Measurements from ENCODE around the gene MLXIP.

Gene MLXIP

GRCh38 chr12:122130150-122130549, 51.6 kb downstream of the MLXIP start:
- no peaks in the 10 kb centered on the region for H3K9me3 ChIP-seq (ENCODE audit: insufficient read depth, low read depth, low read length)
- no peaks in the 10 kb centered on the region; the same call in 1 of the 2 replicates for H3K4me1 ChIP-seq (ENCODE audit: insufficient read depth, low read length)
- no peak overlapping the region for H3K4me3 ChIP-seq (ENCODE audit: low read length)
- WGBS, result 94% methylated on average over 17 of the region's 17 CpGs
- no peak overlapping the region for H3K27ac ChIP-seq (ENCODE audit: low read depth, low read length)
- no peak overlapping the region for H3K9ac ChIP-seq (ENCODE audit: low read depth, low read length)
- no peaks in the 10 kb centered on the region for H3K27me3 ChIP-seq (ENCODE audit: insufficient read depth, low read length)
- peaks cover 54% of the 10 kb centered on the region for H3K36me3 ChIP-seq (ENCODE audit: insufficient read depth, low read length)

GRCh38 chr12:122133192-122133950, 54.8 kb downstream of the MLXIP start:
- no peak overlapping the region for H3K27ac ChIP-seq (ENCODE audit: low read depth, low read length)
- 92% methylated on average over 28 of the region's 28 CpGs for WGBS
- H3K36me3 ChIP-seq (ENCODE audit: insufficient read depth, low read length), result peaks cover 43% of the 10 kb centered on the region
- no peak overlapping the region for H3K4me3 ChIP-seq (ENCODE audit: low read length)
- no peak overlapping the region for H3K9ac ChIP-seq (ENCODE audit: low read depth, low read length)
- H3K9me3 ChIP-seq (ENCODE audit: insufficient read depth, low read depth, low read length), result no peaks in the 10 kb centered on the region
- H3K27me3 ChIP-seq (ENCODE audit: insufficient read depth, low read length), result no peaks in the 10 kb centered on the region
- H3K4me1 ChIP-seq (ENCODE audit: insufficient read depth, low read length), result no peaks in the 10 kb centered on the region

- H3K4me1 ChIP-seq (ENCODE audit: insufficient read depth, low read length), result no peaks in the 10 kb centered on the region
- H3K27ac ChIP-seq (ENCODE audit: low read depth, low read length), result no peak overlapping the region
- H3K27me3 ChIP-seq (ENCODE audit: insufficient read depth, low read length), result no peaks in the 10 kb centered on the region
- H3K9ac ChIP-seq (ENCODE audit: low read depth, low read length), result no peak overlapping the region
- 95% methylated on average over 18 of the region's 18 CpGs for WGBS
- no peak overlapping the region for H3K4me3 ChIP-seq (ENCODE audit: low read length)
- H3K9me3 ChIP-seq (ENCODE audit: insufficient read depth, low read depth, low read length), result no peaks in the 10 kb centered on the region
- peaks cover 27% of the 10 kb centered on the region for H3K36me3 ChIP-seq (ENCODE audit: insufficient read depth, low read length)
Observed at GRCh38 chr12:122135437-122136031, 57.0 kb downstream of the MLXIP start.

- Histone ChIP-seq H3K9ac (ENCODE audit: low read depth, low read length) (no peak overlapping the region), H3K27me3 (ENCODE audit: insufficient read depth, low read length) (no peaks in the 10 kb centered on the region), H3K4me1 (ENCODE audit: insufficient read depth, low read length) (no peaks in the 10 kb centered on the region), H3K4me3 (ENCODE audit: low read length) (peak overlapping the region; percentile 0; the same call in 1 of the 2 replicates), H3K27ac (ENCODE audit: low read depth, low read length) (no peak overlapping the region), H3K36me3 (ENCODE audit: insufficient read depth, low read length) (peaks cover 35% of the 10 kb centered on the region), H3K9me3 (ENCODE audit: insufficient read depth, low read depth, low read length) (peaks cover 11% of the 10 kb centered on the region)
- WGBS, result 82% methylated on average over 10 of the region's 10 CpGs
Observed at GRCh38 chr12:122137229-122137628, 58.7 kb downstream of the MLXIP start.

GRCh38 chr12:122137681-122138080, 59.1 kb downstream of the MLXIP start:
- Histone ChIP-seq H3K4me1 (ENCODE audit: insufficient read depth, low read length) (no peaks in the 10 kb centered on the region), H3K4me3 (ENCODE audit: low read length) (peak overlapping the region; percentile 0; the same call in 1 of the 2 replicates), H3K36me3 (ENCODE audit: insufficient read depth, low read length) (peaks cover 35% of the 10 kb centered on the region), H3K27ac (ENCODE audit: low read depth, low read length) (no peak overlapping the region), H3K9ac (ENCODE audit: low read depth, low read length) (no peak overlapping the region), H3K27me3 (ENCODE audit: insufficient read depth, low read length) (no peaks in the 10 kb centered on the region), H3K9me3 (ENCODE audit: insufficient read depth, low read depth, low read length) (peaks cover 16% of the 10 kb centered on the region)
- 81% methylated on average over 11 of the region's 11 CpGs for WGBS

- H3K9ac ChIP-seq (ENCODE audit: low read depth, low read length), result no peak overlapping the region
- WGBS, result 97% methylated on average over 11 of the region's 11 CpGs
- no peak overlapping the region for H3K4me3 ChIP-seq (ENCODE audit: low read length)
- no peak overlapping the region for H3K27ac ChIP-seq (ENCODE audit: low read depth, low read length)
- H3K4me1 ChIP-seq (ENCODE audit: insufficient read depth, low read length), result no peaks in the 10 kb centered on the region
- H3K9me3 ChIP-seq (ENCODE audit: insufficient read depth, low read depth, low read length), result peaks cover 21% of the 10 kb centered on the region
- peaks cover 35% of the 10 kb centered on the region for H3K36me3 ChIP-seq (ENCODE audit: insufficient read depth, low read length)
- H3K27me3 ChIP-seq (ENCODE audit: insufficient read depth, low read length), result no peaks in the 10 kb centered on the region
Observed at GRCh38 chr12:122138181-122138580, 59.6 kb downstream of the MLXIP start.

- H3K27ac ChIP-seq (ENCODE audit: low read depth, low read length), result no peak overlapping the region
- 96% methylated on average over 11 of the region's 11 CpGs for WGBS
- H3K9ac ChIP-seq (ENCODE audit: low read depth, low read length), result no peak overlapping the region
- H3K4me3 ChIP-seq (ENCODE audit: low read length), result no peak overlapping the region
- H3K36me3 ChIP-seq (ENCODE audit: insufficient read depth, low read length), result peaks cover 38% of the 10 kb centered on the region
- H3K27me3 ChIP-seq (ENCODE audit: insufficient read depth, low read length), result no peaks in the 10 kb centered on the region
- peaks cover 24% of the 10 kb centered on the region for H3K9me3 ChIP-seq (ENCODE audit: insufficient read depth, low read depth, low read length)
- no peaks in the 10 kb centered on the region for H3K4me1 ChIP-seq (ENCODE audit: insufficient read depth, low read length)
Observed at GRCh38 chr12:122138616-122139015, 60.1 kb downstream of the MLXIP start.

GRCh38 chr12:122139266-122139665, 60.7 kb downstream of the MLXIP start:
- Histone ChIP-seq H3K4me1 (ENCODE audit: insufficient read depth, low read length) (no peaks in the 10 kb centered on the region), H3K36me3 (ENCODE audit: insufficient read depth, low read length) (peaks cover 33% of the 10 kb centered on the region), H3K4me3 (ENCODE audit: low read length) (no peak overlapping the region), H3K9me3 (ENCODE audit: insufficient read depth, low read depth, low read length) (peaks cover 24% of the 10 kb centered on the region), H3K27me3 (ENCODE audit: insufficient read depth, low read length) (no peaks in the 10 kb centered on the region), H3K9ac (ENCODE audit: low read depth, low read length) (no peak overlapping the region), H3K27ac (ENCODE audit: low read depth, low read length) (no peak overlapping the region)
- WGBS, result 94% methylated on average over 15 of the region's 15 CpGs

- WGBS, result 89% methylated on average over 8 of the region's 8 CpGs
- peaks cover 33% of the 10 kb centered on the region for H3K36me3 ChIP-seq (ENCODE audit: insufficient read depth, low read length)
Observed at GRCh38 chr12:122139941-122140340, 61.4 kb downstream of the MLXIP start.

GRCh38 chr12:122140467-122141257, 62.1 kb downstream of the MLXIP start:
- no peak overlapping the region for H3K27ac ChIP-seq (ENCODE audit: low read depth, low read length)
- peaks cover 33% of the 10 kb centered on the region for H3K36me3 ChIP-seq (ENCODE audit: insufficient read depth, low read length)
- H3K27me3 ChIP-seq (ENCODE audit: insufficient read depth, low read length), result no peaks in the 10 kb centered on the region
- H3K9me3 ChIP-seq (ENCODE audit: insufficient read depth, low read depth, low read length), result peaks cover 24% of the 10 kb centered on the region
- no peaks in the 10 kb centered on the region for H3K4me1 ChIP-seq (ENCODE audit: insufficient read depth, low read length)
- no peak overlapping the region for H3K4me3 ChIP-seq (ENCODE audit: low read length)
- no peak overlapping the region for H3K9ac ChIP-seq (ENCODE audit: low read depth, low read length)
- WGBS, result 96% methylated on average over 19 of the region's 19 CpGs

More at GRCh38 chr12:122139941-122140340, 61.4 kb downstream of the MLXIP start:
- Histone ChIP-seq H3K9ac (ENCODE audit: low read depth, low read length) (no peak overlapping the region), H3K27me3 (ENCODE audit: insufficient read depth, low read length) (no peaks in the 10 kb centered on the region), H3K27ac (ENCODE audit: low read depth, low read length) (no peak overlapping the region), H3K9me3 (ENCODE audit: insufficient read depth, low read depth, low read length) (peaks cover 24% of the 10 kb centered on the region), H3K4me1 (ENCODE audit: insufficient read depth, low read length) (no peaks in the 10 kb centered on the region), H3K4me3 (ENCODE audit: low read length) (no peak overlapping the region)

Measured in HUES64 (cell line).